Measurements from ENCODE around the gene RAI1.

RAI1 gene

DNA sequence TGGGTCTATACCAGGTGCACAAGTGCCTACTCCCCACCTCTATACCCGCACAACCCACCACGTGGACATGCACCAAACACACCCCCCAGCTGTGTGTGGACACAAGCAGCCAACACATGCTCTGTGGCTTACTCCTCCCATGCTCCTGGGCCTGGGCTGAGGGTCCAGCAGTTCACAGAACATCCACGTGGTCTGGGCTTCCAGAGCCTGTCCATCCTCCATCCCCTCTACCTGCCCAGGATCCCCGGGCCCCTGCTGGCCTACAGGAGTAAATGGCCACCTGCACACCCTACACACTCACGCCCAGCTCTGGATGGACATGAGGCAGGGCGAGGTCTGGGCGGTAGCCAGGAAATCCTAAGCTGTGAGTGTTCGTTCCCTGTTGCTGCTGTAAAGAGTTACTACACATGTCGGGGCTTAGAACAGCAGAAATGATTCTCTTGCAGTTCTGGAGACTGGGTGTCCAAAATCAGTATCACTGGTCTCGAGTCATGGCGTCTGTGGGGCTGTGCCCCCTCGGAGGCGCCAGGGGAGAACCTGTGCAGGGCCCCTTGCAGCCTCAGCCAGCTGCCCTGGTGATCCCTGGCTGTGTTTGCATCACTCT is 15.0 kb upstream of the RAI1 start:
- POLR2A ChIA-PET, result no interaction called here
- TF ChIP-seq, protein P1, sequence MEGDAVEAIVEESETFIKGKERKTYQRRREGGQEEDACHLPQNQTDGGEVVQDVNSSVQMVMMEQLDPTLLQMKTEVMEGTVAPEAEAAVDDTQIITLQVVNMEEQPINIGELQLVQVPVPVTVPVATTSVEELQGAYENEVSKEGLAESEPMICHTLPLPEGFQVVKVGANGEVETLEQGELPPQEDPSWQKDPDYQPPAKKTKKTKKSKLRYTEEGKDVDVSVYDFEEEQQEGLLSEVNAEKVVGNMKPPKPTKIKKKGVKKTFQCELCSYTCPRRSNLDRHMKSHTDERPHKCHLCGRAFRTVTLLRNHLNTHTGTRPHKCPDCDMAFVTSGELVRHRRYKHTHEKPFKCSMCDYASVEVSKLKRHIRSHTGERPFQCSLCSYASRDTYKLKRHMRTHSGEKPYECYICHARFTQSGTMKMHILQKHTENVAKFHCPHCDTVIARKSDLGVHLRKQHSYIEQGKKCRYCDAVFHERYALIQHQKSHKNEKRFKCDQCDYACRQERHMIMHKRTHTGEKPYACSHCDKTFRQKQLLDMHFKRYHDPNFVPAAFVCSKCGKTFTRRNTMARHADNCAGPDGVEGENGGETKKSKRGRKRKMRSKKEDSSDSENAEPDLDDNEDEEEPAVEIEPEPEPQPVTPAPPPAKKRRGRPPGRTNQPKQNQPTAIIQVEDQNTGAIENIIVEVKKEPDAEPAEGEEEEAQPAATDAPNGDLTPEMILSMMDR (IDR thresholded peaks at IDR 0.05; ENCODE audit: control extremely low read depth, extremely low read depth, low read depth, missing control alignments), result no peak
- CTCF ChIA-PET, result interaction anchor here (1.2 to 6.9 kb wide), 5 partner anchors 13 to 319 kb away, joined by 3 to 57 read pairs (median 11); partner anchors contain the start of gene RAI1
- DNase-seq (ENCODE audit: extremely low spot score), result no peak

DNA sequence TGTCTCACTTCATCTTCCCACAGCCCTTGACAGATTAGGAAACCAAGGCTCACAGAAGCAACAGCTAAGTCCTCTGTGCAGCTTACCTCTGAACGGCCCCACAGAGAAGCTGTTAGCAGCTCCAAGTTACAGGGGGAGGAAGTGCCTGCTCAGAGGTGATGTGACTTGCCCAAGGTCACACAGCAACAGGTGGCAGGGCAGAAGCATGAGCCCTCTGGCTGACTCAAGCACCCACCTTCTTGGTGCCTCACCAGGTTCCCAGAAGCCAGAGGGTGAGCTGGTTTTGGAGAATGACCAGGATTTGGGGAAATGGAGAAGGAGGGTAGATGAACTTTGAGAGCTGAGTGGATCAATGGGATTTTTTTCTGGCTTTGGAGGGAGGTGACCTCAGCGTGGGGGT is 14.0 kb upstream of the RAI1 start:
- ChIA-PET CTCF (interaction anchor here (1.2 to 6.9 kb wide), 5 partner anchors 12 to 318 kb away, joined by 3 to 57 read pairs (median 11); partner anchors contain the start of gene RAI1), POLR2A (no interaction called here)
- TF ChIP-seq, protein P1 (IDR thresholded peaks at IDR 0.05; ENCODE audit: control extremely low read depth, extremely low read depth, low read depth, missing control alignments), result no peak
- no peak for DNase-seq (ENCODE audit: extremely low spot score)

DNA sequence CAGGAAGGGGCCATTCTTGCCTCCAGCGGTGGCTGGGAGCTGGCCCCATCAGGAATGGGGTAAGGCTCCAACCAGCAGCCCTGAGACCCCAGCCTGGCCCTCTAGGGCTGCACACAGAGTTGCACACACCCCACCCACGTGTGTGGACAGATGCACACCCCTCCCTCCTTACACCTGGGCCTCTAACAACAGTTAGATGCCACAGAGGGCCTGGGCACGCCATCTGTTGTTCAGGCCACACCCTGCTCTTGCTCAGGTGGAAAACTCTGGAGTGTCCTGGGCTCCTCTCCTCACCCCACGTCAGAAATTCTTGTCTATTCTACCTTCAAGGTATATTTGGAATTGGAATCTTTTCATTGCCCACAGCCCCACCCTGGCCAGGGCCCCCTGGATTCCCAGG is 13.3 kb upstream of the RAI1 start:
- CTCF ChIA-PET, result interaction anchor here (1.8 to 6.9 kb wide), 2 partner anchors 11 to 12 kb away, joined by 14 to 57 read pairs; partner anchors contain the start of gene RAI1
- TF ChIP-seq, protein P1 (IDR thresholded peaks at IDR 0.05; ENCODE audit: control extremely low read depth, extremely low read depth, low read depth, missing control alignments), result no peak
- POLR2A ChIA-PET, result interaction anchor here (0.6 kb wide), 1 partner anchor 12 kb away, joined by 3 read pairs; no protein-coding TSS in a partner anchor
- DNase-seq (ENCODE audit: extremely low spot score), result no peak

DNA sequence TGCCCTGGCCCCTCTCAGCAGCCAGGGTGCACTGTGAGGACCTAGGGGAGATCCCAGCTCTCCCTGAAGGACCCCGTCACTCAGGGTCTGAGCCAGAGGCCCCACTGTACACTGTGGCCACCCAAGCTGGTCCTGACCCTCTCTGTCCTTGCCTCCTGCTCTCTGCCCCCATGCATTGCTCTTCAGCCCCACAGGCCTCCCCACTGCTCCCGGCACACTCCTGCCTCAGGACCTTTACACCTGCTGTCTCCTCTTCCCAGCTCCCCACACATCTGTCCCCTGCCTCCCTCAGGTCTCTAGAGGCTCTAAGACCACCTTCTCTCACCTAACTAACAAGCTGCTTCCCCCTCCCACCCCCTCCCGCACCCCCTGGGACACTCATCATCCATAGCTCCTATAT is 12.9 kb upstream of the RAI1 start:
- CTCF ChIA-PET, result interaction anchor here (1.0 to 1.8 kb wide), 2 partner anchors 10 to 11 kb away, joined by 3 to 14 read pairs; partner anchors contain the start of gene RAI1
- POLR2A ChIA-PET, result interaction anchor here (0.6 kb wide), 1 partner anchor 11 kb away, joined by 3 read pairs; no protein-coding TSS in a partner anchor
- no peak for DNase-seq (ENCODE audit: extremely low spot score)
- TF ChIP-seq, protein P1 (IDR thresholded peaks at IDR 0.05; ENCODE audit: control extremely low read depth, extremely low read depth, low read depth, missing control alignments), result no peak

DNA sequence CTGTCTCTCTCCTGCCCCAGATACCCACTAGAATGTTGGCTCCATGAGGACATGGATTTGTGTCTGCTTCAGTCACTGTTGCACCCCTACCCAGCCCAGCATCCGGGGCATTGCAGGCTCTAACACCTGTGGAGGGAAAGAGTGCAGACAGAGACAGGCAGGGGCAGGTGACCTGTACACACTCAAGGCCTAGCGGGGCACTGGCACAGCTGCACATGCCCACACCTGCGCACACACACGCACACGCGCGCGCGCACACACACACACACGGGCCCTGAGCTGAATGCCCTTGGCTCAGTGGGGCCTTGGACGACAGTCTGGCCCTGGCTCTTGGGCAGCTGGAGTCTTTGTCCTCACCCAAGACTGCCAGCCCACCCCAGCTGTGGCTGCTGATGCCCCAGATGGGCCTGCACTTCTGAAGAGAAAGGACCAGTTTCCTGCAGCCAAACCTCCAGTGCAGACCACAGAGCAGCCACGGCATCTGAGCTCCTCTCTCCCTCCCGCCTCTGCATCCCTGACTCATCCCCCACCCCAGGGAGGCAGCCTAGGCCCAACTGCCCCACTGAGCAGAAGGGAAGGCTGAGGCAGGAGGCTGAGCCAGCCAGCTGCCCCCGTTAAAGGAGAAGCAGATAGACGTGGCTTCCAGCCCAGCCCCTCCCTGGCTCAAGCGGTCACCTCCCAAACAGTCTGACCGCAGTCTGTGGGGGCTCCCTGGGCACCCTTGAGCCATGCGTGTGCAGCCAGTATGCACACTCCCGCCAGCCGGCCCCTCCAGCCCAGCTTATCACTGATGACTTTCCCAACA is 12.3 kb upstream of the RAI1 start:
- CTCF ChIA-PET, result interaction anchor here (1.0 to 1.8 kb wide), 4 partner anchors 9 to 27 kb away, joined by 3 to 14 read pairs (median 8); partner anchors contain the start of gene RAI1
- TF ChIP-seq, protein P1 (IDR thresholded peaks at IDR 0.05; ENCODE audit: control extremely low read depth, extremely low read depth, low read depth, missing control alignments), result no peak
- POLR2A ChIA-PET, result no interaction called here

DNA sequence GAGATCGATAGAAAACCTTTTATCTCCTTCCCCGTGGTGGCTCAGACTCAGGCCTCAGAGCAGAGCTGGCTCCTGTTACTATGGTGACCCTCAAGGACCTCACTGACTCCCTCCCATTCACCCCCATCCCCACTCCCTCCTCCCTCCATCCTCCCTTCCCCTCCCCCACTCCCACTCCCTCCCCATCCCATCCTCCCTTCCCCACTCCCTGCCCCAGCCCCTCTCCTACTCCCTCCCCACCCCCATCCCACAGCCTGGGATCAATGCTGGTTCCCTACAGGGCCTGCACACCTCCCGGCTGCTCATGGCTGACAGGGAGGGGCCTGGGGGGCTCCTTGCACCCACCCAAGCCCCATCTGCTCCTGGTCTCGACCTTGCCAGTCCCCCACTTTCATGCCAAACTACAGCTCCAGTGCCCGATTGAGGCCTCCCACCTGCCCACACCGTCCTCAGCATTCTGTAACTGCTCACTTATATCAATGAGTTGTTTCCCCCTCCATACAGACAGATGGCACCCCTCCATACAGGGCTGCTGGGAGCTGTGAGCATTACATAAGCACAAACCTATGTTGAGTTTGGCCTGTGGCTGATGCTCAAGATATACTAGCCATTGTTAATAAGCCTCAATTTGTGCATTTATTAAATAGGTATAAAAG is 11.6 kb upstream of the RAI1 start:
- TF ChIP-seq, protein P1 (IDR thresholded peaks at IDR 0.05; ENCODE audit: control extremely low read depth, extremely low read depth, low read depth, missing control alignments), result no peak
- CTCF ChIA-PET, result interaction anchor here (1.0 to 2.1 kb wide), 7 partner anchors 8 to 173 kb away, joined by 3 to 14 read pairs (median 6); partner anchors contain the start of gene RAI1
- POLR2A ChIA-PET, result no interaction called here
- DNase-seq (ENCODE audit: extremely low spot score), result no peak

More for the DNA sequence above, 12.3 kb upstream of the RAI1 start:
- no peak for DNase-seq (ENCODE audit: extremely low spot score)

Measured in GM10248 (cell line).